Vagina (tissue), 2 donors: ENCODE results near the gene RPS3.

Experiments
- CTCF ChIP-seq, 3 experiments: fragments of 450-650 bp in 2 of 3; fragments of 200-600 bp in 1 of 3; sonication (generic) in 1 of 3; IDR thresholded peaks; one replicate each; pipeline ENCODE4 v1.5.1; 2017 to 2019; ENCODE audit warnings: antibody characterized with exemption in 3 of 3, mild to moderate bottlenecking in 2 of 3, moderate library complexity in 2 of 3
- POLR2A ChIP-seq, 2 donors: fragments of 450-650 bp; IDR thresholded peaks; one replicate each; pipeline ENCODE4 v1.6.1; 2017; ENCODE audit warnings: antibody characterized with exemption in 2 of 2, mild to moderate bottlenecking in 2 of 2, moderate library complexity in 2 of 2

DNA sequence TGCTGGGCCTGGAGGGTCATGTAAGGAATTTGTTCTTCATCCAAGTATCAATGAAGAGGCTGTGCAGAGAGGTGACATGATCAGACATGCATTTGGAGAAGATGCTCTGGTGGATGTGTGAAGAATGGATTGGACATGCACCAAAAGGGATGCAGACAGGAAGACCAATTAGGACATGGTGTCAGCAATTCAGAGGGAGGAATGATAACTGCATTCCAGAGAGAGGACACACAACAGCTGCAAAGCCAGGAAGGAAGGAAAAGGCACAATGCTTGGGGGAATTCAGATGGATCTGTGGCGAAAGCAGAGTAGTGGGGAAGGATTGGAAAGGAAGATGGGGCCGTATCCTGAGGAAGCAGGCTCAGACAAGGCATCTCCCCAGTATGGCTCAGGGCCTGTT, 42.7 kb upstream of the RPS3 start:
- no peak for TF ChIP-seq CTCF (IDR thresholded peaks at IDR 0.05)
- no peak for TF ChIP-seq POLR2A (IDR thresholded peaks at IDR 0.05)
